Stimulated activated CD8-positive, alpha-beta memory T cell treated with anti-CD3 and anti-CD28 coated beads, Interleukin-12 subunit alpha, Interleukin-12 subunit beta, amount 100 ng/mL, for 24 hours (primary cell): ENCODE results near the gene COX4I1.

Experiments used
- DNase-seq: peaks from one replicate; pipeline ENCODE4 v3.0.0-alpha.2; 2020; ENCODE audit errors: extremely low read depth

The COX4I1 gene

DNA sequence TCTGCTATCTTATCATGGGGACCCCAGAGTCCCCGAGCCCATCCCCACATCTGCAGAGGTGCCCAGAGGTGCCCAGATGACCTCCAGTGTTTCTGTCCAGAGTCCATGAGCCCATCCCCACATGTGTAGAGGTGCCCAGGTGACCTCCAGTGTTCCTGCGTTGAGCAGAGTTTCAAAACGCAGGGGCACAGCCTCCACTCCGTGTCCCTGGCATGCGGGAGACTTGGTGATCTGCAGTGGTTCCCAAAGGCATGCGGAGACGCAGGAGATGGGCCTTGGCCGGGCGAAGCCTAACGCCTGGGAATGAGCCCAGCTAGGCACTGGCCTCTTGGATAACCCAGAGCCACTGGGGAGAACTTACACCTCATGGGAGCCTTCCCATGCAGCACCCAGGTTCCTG, 41.3 kb downstream of the COX4I1 start:
- no peak for DNase-seq

DNA sequence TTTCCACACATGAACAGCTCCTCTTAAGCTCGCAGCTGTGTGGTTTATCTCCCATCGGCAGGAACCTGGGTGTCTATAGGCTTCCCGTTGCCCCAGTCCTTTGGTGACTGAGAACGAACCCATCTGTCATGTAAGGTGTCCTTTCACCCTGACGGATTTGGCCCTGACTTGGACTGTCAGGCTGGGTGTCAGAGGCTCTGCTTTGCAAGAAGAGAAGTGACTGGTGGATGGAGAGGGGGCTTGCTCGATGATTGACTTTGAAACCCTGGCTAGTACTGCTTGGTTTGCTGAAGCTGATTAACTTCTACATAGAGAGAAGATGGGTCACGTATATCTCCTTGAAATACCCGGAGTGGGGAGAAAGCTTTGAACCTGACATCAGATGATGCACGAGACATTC, 42.9 kb downstream of the COX4I1 start:
- no peak for DNase-seq

DNA sequence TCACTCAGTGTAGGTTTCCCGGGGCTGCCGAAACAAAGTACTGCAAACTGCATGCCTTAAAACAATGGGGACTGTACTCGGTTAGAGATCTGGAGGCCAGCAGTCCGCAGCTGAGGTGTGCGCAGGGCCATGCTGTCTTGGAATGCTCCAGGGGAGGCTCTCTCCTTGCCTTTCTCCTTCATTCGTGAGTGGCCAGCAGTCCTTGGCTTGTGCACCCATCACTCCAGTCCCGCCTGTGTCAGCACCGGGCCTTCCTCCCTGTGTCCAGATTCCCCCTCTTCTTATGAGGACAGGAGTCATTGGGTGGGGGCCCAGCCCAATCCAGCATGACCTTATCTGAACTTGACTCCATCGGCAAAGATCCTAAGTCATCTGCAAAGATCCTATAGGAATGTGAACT, 43.4 kb downstream of the COX4I1 start:
- no peak for DNase-seq

DNA sequence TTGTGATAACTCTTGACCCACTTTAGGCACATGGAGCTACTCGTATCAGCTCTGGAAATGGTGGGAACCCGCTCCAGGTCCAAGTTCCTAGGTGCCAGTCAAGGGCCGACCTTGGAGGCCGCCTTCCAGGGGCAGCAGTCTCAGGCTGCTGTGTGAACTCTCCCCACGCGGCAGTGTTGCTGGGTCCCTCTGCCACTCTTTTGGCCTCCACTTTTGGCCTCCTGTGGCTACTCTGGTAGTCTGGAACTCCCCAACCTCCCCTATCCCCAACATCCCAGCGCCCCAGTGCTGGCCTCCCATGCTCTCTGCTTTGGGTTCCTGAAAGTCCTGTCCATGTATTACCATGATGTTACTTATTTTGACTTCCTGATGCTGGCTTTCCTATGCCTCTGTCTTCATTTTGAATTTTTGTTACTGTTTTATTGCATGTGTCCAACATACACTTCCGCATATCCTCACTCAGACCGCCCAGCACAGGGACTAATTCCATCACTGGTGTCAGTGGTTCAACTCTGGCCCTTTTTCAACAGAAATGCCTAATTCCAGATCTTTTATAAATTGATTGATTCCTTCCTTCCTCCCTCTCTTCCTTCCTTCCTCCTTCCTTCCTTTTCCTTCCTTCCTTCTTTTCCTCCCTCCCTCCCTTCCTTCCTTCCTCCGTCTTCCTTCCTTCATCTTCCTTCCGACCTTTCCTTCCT, 44.1 kb downstream of the COX4I1 start:
- DNase-seq: no peak

DNA sequence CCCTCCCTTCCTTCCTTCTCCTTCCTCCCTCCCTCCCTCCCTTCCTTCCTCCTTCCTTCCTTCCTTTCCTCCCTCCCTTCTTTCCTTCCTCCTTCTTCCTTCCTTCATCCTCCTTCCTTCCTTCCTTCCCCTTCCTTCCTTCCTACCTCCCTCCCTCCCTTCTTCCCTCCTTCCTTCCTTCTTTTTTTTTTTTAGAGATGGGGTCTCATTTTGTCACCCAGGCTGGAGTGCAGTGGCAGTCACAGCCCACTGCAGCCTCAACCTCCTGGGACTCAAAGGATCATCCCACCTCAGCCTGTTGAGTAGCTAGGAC, 44.6 kb downstream of the COX4I1 start:
- DNase-seq: no peak

DNA sequence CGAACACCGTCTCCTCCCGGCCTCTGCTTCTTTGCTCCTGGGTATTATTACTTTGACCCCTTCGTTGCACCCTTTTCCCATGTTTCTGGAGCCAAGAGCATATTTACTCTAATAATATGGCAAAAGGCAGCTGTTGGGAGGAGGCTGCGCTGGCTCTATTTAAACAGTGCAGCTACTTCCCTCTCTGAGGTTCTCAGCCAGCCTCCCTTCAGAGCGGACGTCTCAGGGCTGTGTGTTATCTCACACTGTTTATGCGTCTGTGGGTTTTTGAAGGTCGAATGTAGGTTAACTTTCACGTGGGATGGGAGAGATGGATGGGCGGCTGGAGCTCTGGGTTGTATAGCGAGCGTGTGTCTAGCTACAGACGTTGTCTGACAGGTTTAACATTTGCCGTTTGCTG, 45.3 kb downstream of the COX4I1 start:
- no peak for DNase-seq

DNA sequence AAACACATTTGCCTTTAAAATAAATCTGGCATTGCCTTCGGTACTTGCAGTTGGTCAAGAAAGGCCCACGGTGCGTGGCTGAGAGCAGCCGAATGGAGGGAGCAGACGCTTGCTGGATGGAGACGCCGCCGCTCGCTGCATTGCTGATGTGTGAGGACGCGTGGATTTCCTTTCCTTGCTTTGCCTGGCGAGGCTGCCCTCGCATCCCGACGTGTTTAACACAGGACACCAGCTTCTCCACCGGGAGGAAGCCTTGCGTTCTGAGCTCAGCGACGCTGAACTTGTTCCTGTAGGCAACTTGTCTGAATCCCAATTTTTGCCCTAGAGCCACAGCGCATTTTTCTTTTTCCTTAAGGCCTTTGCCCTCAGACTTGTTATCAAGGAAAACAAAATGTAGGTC, 45.8 kb downstream of the COX4I1 start:
- no peak for DNase-seq

DNA sequence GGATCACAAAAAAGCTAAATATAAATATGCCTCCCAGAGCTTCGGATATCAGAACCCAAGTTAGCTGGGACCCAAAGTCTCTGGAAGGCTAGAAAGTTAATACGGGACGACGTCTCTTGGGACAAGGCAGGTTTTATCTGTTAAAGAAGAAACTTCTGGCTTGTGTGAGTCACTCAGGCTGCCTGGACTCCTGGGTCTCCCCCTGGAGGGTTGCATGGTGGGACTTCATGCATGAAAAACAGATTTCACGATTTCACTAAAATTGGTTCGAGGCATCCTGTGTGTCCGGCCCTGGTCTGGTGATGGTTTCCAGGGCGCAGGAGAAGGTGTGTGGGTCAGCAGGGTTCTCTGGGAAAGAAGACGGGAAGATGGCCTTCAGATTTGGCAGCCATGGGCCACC, 47.0 kb downstream of the COX4I1 start:
- no peak for DNase-seq

DNA sequence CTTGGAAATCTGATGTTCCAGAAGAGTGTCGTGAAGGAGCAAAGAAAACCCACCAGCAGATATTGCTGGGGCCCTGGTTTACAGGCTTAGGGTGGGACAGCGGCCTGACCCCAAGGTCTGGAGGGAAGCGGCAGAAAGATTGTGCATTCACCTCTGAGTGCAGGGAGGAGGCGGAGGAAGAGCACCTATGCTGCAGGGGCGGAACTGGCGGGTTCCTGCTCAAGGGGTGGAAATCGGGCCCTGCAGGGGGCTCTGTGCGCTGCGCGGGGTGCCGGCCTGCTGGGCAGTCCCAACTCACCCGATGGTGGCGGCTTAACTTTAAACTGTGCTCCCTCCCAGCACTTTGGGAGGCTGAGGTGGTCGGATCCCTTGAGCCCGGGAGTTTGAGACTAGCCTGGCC, 47.5 kb downstream of the COX4I1 start:
- no peak for DNase-seq

DNA sequence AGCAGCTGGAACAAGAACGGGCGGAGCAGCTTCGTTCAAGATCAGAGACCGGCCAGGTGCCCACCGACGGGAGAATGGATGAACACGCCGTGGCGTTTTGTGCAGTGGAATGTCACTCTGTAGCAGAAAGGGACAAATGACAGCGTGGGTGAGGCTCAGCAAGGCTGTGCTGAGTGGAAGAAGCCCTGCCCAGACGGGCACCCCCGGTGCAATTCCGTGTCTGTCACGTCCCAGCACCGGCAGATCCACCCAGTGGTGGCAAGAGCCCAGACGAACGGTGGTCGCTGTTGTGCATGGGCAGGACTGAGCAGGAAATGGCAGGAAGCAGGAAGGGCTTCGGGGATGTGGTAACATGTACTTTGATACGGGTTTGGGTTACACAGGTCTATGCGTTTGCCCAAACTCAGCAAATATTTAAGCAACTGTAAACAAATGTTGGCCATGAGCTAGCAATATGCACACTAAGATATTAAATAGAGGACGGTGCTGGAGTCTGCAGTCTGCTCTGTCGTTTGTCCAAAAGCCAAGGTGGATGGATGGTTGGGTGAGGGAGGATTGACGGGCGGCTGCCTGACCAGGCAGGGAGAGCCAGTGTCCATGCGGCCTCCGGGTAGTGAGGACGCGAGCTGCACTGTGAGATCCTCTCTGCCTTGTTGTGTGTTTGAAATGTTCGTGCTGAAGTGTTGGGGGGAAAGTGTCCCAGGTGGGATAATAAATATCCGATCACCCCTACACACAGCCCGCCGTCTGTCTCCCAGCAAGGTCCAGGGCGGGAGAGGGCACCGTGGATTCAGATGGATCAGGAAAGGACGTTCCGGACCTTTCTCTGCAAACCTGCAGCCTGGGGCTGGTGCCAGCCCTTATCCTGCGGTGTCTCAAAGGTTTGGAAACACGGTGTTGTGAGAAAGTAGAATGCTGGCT, 48.4 kb downstream of the COX4I1 start:
- DNase-seq: no peak

DNA sequence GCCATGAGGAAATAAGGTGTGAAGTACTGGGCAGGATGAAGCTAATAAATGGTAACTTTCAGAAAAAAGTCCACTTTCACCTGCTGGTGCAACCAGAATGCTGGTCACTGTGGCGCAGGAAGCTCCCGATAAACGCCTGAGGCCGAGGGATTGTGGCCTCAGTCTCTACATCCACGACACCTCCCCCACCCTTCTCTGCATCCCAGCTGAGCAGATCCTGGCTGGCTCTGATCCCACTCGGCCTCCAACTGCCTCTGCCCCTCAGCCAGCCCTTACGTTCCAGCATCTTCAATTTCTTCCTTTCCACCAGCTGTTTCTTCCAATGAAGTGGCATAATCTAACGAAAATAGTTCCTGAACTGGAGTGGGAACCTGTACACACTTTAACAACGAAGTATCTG, 49.5 kb downstream of the COX4I1 start:
- DNase-seq: no peak

DNA sequence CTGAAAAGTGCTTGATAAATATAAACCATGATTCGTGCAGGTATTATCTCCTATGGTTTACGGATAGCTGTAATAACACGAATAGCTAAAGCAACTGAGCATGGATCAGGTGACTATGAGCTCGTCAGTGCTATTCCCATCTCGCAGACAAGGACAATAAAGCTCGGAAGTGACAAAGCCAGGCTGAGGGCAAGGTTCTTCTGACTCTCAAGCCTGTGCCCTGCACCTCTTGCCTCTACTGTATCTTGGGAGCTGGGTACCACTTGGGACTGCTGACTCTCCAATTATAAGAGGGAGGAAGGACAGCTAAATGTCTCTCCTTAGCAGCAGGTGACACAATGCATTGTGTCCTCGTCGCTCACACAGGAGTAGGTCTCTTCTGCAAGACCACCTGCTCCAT, 49.9 kb downstream of the COX4I1 start:
- DNase-seq: no peak

DNA sequence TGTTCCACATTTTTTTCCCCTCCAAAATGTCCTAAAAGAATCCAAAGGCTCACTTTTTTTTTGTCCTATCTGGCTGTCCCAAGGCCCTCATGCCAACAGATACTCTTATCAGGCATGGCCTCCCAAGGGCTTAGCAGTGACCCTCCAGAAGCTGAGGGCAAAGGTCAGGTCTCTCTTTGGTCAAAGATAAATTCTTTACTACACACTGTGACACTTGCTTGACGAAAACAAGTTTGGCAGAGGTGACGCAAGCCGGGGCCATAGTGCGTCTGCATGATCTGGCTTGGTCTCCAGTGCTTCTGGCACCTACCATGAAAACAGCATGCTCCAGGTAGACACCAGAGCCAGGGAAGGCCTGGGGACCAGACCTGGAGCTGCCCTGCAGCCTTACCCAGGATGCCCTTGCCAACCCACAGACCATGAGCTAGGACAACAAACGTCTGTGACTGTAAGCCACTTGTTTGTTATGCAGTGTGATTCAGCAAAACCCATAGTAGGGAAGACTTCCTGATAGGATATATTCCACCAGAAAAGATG, 50.9 kb downstream of the COX4I1 start:
- no peak for DNase-seq

DNA sequence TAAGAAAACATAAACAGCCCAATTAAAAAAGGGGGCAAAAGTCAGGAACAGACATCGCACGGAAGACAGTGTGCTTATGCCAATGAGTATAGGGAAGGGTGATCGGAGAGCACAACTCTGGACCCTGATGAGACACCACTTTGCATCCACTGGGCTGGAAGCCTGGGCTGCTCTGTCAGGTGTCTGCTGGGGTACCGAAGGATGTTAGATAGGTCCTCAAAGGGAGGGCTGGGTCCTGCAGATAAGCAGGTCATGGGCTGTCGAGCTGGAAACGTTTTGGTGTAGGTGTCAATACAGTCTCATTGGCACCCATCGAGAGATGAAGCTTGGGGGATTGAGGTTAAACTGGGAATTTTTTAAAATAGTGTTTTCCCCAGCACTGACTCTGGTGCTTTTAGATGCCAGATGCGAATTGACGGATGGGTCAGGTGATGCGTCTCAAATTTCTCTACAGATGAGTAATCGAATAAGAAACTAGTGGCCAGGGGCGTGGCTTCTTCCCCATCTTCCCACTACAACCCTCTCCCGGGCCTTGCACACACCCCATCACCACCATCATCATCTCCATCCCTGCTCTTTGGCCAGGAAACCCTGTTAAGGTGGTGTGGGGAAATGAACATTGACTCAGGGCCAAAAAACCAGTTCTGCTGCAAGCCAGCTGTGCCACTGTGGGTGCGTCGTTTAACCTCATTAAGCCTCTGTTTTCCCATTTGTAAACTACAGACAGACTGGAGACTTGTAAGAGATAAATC, 51.7 kb downstream of the COX4I1 start:
- no peak for DNase-seq

DNA sequence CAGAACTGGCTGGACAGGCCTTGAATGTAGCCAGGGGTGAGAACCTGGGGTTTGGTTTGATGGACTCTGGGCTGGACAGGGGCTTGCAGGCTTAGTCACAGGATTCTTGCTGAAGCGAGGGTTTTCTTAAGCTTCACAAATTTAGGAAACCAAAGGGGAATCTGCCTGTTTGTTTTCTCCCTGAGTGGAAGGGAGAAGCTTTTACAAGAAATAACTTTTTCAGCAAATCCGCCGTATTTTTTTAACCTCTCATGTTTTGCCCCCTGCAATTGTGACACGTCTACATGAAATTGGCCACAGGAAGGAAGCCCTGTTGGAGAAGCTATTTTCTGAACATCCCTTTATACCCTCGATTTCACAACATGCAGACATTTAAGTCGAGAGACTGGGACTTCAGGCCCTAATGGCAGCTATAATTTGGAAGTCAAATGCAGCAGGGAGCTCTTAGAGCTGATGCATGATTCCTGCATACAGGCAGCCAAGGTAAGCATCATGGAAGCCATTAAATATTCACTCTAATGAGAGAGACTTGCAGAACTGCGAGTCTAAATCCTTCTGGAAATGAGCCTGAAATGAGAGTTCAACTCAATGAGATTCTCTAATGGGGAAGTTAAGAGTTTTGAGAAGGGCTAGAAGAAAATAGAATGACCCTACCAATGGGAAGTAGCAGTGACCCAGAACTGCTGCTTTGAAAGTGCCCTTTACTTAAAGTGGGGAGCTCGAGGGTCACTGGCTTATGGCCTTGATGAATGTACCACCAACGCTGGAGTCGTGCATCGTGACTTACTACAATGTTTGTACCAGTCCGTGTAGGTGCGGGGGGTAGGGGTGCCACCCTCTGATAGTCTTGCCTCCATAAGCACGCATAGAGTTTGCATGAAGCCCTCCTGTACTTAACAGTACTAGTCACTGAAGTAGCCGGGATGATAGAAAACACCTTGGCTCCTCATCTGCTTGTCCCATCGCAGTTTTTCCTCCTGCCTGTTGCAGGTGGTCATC, 54.4 kb downstream of the COX4I1 start:
- DNase-seq: no peak

DNA sequence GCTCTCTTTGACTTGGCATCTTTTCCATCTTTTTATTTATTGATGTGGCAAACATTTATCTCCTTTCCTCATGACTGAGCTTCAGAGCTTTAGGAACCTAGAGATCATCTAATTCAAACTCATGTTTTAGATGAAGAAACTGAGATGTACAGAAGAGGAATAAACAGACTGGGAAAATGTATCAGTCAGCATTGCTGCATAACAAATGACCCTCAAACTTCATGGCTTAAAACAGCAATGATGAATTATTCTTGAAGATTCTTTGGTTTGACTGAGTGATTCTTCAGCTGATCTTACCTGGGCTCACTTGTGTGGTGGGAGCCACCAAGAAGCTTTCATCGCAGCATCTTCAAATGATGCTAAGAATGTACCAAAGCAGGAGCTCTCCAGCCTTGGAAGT, 55.4 kb downstream of the COX4I1 start:
- DNase-seq: no peak

DNA sequence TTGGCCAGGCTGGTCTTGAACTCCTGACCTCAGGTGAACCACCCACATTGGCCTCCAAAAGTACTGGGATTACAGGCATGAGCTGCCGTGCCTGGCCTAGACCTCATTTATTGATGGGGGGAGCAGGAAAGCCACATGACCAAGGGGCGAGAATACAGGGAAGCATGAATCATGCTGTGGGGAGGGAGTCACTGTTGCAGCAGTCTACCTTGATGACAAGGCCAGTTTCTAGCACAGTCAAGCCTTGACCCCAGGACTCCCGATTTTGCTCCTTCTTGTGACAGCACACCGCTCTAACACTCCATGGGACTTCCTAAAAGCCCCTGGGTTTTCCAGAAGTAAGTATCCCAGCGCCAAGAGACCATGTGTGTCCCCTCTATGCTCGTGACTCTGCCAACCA, 56.6 kb downstream of the COX4I1 start:
- DNase-seq: no peak

DNA sequence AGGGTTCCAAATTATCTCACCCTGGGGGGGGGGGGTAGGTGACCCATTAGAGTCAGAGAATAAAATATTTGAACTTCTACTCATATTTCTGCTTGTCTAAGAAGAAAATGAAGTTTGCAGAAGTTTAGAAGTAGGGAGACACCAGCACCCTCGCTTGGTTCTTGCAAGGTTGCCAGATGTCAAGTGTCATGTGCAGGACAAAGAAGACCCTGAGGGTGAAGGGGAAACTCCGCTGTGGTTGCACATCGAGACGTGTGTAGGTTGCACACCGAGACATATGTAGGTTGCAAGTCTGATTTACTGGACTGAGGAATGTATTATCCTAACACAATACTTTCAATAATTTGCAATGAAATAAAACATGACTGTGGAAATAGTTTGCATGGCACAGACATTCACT, 57.1 kb downstream of the COX4I1 start:
- no peak for DNase-seq
